PC-3 (cell line): Measurements from ENCODE around the gene PTPRN2. TPM values are rescaled to one million over a fixed set of nuclear protein-coding genes. Genes with fewer than 3 reads are reported as not detected.

ENCODE experiments used
- ATAC-seq: fragments of 200-7000 bp; cut with Tn5 transposase; 2 replicates; pipeline ENCODE4 v1.9.1; 2020; ENCODE audit warnings: mild to moderate bottlenecking, moderate library complexity
- BruUV-seq: library from RNA; stranded (reverse); fragments of 400-500 nt; replicated peaks from 2 replicates; lab custom pipeline; 2021; lab: Mats Ljungman, UMichigan
- CTCF ChIA-PET: fragments of 300-600 bp; sonication (Branson Sonifier 250); formaldehyde crosslinking; loops from one replicate; lab custom pipeline; 2022; ENCODE audit warnings: antibody characterized with exemption; lab: Charles Lee
- POLR2A ChIA-PET: fragments of 300-600 bp; sonication (Branson Sonifier 250); formaldehyde crosslinking; loops from one replicate; lab custom pipeline; 2022; ENCODE audit warnings: antibody characterized with exemption; ENCODE audit not compliant: unreplicated experiment; lab: Charles Lee
- DNase-seq: peaks from one replicate; pipeline ENCODE4 v3.0.0-alpha.2; 2015
- H2AFZ ChIP-seq: fragments of 300-600 bp; sonication (generic); 2 replicates; pipeline ENCODE4 v1.6.0; 2016; ENCODE audit warnings: antibody characterized with exemption, low read length
- H3F3A ChIP-seq: fragments of 300-600 bp; sonication (generic); one replicate; pipeline ENCODE4 v1.6.0; 2017; ENCODE audit warnings: antibody characterized with exemption, low read length, control low read depth, mild to moderate bottlenecking; ENCODE audit not compliant: unreplicated experiment
- H3K27ac ChIP-seq: fragments of 300-600 bp; sonication (generic); 2 replicates; pipeline ENCODE4 v1.5.1; 2016; ENCODE audit warnings: mild to moderate bottlenecking, low read length
- H3K27me3 ChIP-seq: fragments of 300-600 bp; sonication (generic); 2 replicates; pipeline ENCODE4 v1.6.1; 2016; ENCODE audit warnings: low read length, mixed read lengths
- H3K36me3 ChIP-seq: fragments of 300-600 bp; sonication (generic); 2 replicates; pipeline ENCODE4 v1.6.1; 2016; ENCODE audit warnings: low read depth, mixed run types, low read length, mixed read lengths
- H3K4me1 ChIP-seq: fragments of 300-600 bp; sonication (generic); 2 replicates; pipeline ENCODE4 v1.5.1; 2016; ENCODE audit warnings: low read length; ENCODE audit not compliant: insufficient read depth
- H3K4me2 ChIP-seq: fragments of 300-600 bp; sonication (generic); 2 replicates; pipeline ENCODE4 v1.6.0; 2016; ENCODE audit warnings: low read length
- H3K4me3 ChIP-seq: fragments of 300-600 bp; sonication (generic); 2 replicates; pipeline ENCODE4 v1.5.1; 2016; ENCODE audit warnings: mild to moderate bottlenecking, low read length, mixed read lengths
- H3K79me2 ChIP-seq: fragments of 300-600 bp; sonication (generic); 2 replicates; pipeline ENCODE4 v1.6.1; 2017; ENCODE audit warnings: low read length, mixed read lengths
- H3K9ac ChIP-seq: fragments of 300-600 bp; sonication (generic); 2 replicates; pipeline ENCODE4 v1.6.0; 2016; ENCODE audit warnings: mild to moderate bottlenecking, low read length
- H3K9me2 ChIP-seq: fragments of 300-600 bp; sonication (generic); replicated peaks from 2 replicates; pipeline ENCODE4 v1.6.1; 2016; ENCODE audit warnings: mixed run types, low read length, mixed read lengths
- H3K9me3 ChIP-seq: fragments of 300-600 bp; sonication (generic); 2 replicates; pipeline ENCODE4 v1.6.1; 2016; ENCODE audit warnings: low read length, mixed read lengths
- H4K20me1 ChIP-seq: fragments of 300-600 bp; sonication (generic); 2 replicates; pipeline ENCODE4 v1.6.1; 2016; ENCODE audit warnings: low read length, mixed read lengths
- EZH2 ChIP-seq: fragments of 300-600 bp; sonication (generic); IDR thresholded peaks from one replicate; pipeline ENCODE4 v1.6.1; 2017; ENCODE audit warnings: antibody characterized with exemption, mild to moderate bottlenecking, low read length; ENCODE audit not compliant: unreplicated experiment
- EZH2phosphoT487 ChIP-seq: fragments of 300-600 bp; sonication (generic); IDR thresholded peaks from 2 replicates; pipeline ENCODE4 v1.6.1; 2018; ENCODE audit warnings: mild to moderate bottlenecking, antibody characterized with exemption, low read length, borderline replicate concordance
- intact Hi-C: fragments of 100-400 bp; cut with micrococcal nuclease; formaldehyde crosslinking; loops from 2 replicates; pipeline ENCODE4 v1.9.0; 2023
- total RNA-seq: library from RNA; depleted of rRNA; stranded (reverse); fragments of >200 nt; gene quantifications from 2 replicates; pipeline ENCODE4 v1.2.3, GENCODE V29; 2014
- TF ChIP-seq, protein P1 (sequence below): fragments of 300-600 bp; sonication (generic); conservative IDR thresholded peaks from 2 replicates; pipeline ENCODE4 v1.5.1; 2017; ENCODE audit warnings: antibody characterized with exemption, low read depth, mild to moderate bottlenecking, low read length

PTPRN2 gene
- total RNA-seq, 1 experiment from 2014 or later = 3.2 TPM

DNA sequence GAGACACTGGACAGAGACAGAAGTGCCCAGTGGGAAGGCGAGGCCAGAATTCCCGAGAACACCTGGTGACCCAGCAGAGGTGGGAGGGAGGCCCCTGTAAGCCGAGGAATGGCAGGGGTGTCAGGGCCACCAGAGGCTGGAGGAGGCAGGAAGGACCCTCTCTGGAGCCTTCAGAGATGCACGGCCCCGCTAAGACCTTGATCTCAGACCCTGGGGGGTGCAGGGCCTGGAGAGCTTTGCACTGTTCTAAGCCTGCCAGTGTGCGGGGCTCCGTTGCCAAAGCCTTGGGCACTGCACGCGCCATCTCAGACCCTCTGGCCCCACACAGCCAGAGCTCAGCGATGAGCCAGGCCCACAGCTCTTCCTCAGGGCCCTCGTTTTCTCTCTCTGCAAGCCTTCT lies 557.1 kb downstream of the PTPRN2 start:
- H3K9me2 ChIP-seq = no peaks in the 10 kb centered on the region
- DNase-seq (no peak), ATAC-seq (no peak)
- H3K9me3 ChIP-seq = no peaks in the 10 kb centered on the region
- H3K4me2 ChIP-seq = no peak overlapping the region
- ChIA-PET CTCF (no interaction called here), POLR2A (no interaction called here)
- no peak overlapping the region for H2AFZ ChIP-seq
- H3F3A ChIP-seq = no peaks in the 10 kb centered on the region
- H3K27me3 ChIP-seq = peaks cover 9% of the 10 kb centered on the region; the same call in 1 of the 2 replicates
- intact Hi-C loops = no loop called here
- H3K4me1 ChIP-seq = no peaks in the 10 kb centered on the region
- no peaks in the 10 kb centered on the region for H3K79me2 ChIP-seq
- no peak overlapping the region for H3K27ac ChIP-seq
- no peak overlapping the region for H3K4me3 ChIP-seq
- TF ChIP-seq, protein P1, sequence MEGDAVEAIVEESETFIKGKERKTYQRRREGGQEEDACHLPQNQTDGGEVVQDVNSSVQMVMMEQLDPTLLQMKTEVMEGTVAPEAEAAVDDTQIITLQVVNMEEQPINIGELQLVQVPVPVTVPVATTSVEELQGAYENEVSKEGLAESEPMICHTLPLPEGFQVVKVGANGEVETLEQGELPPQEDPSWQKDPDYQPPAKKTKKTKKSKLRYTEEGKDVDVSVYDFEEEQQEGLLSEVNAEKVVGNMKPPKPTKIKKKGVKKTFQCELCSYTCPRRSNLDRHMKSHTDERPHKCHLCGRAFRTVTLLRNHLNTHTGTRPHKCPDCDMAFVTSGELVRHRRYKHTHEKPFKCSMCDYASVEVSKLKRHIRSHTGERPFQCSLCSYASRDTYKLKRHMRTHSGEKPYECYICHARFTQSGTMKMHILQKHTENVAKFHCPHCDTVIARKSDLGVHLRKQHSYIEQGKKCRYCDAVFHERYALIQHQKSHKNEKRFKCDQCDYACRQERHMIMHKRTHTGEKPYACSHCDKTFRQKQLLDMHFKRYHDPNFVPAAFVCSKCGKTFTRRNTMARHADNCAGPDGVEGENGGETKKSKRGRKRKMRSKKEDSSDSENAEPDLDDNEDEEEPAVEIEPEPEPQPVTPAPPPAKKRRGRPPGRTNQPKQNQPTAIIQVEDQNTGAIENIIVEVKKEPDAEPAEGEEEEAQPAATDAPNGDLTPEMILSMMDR = no peak
- TF ChIP-seq EZH2phosphoT487 = no peak
- TF ChIP-seq EZH2 = no peak
- H3K9ac ChIP-seq = no peak overlapping the region
- no peaks in the 10 kb centered on the region for H4K20me1 ChIP-seq
- H3K36me3 ChIP-seq = no peaks in the 10 kb centered on the region
- BruUV-seq = no TSS peak

DNA sequence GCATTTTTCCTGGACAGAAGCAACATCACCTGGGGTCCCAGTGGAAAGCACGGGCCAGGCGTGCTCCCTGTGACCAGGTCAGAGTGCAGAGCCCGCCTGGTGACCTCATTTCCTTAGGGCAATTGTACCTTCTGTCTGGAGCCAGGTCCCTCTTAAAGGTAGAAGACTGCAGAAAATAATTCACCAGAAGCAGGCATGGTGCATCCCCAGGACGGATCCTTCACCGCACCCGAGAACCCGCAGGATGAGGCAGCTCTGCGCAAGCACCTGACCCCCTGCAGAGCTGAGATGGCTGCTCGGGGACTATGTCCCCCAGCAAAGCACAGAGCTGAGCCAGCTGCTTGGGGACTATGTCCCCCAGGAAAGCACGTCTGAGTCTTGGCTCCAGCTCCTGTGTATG lies 557.6 kb downstream of the PTPRN2 start:
- Histone ChIP-seq H3K9me3 (no peaks in the 10 kb centered on the region), H3K27ac (no peak overlapping the region), H3K27me3 (peaks cover 9% of the 10 kb centered on the region; the same call in 1 of the 2 replicates), H3K79me2 (no peaks in the 10 kb centered on the region), H3K4me1 (no peaks in the 10 kb centered on the region), H2AFZ (no peak overlapping the region), H3K9me2 (no peaks in the 10 kb centered on the region), H3K36me3 (no peaks in the 10 kb centered on the region), H3F3A (no peaks in the 10 kb centered on the region), H3K9ac (no peak overlapping the region), H3K4me2 (no peak overlapping the region), H3K4me3 (no peak overlapping the region), H4K20me1 (no peaks in the 10 kb centered on the region)
- TF ChIP-seq EZH2phosphoT487 (no peak), EZH2 (no peak)
- TF ChIP-seq, protein P1 = no peak
- ATAC-seq (no peak), DNase-seq (no peak)
- ChIA-PET POLR2A (no interaction called here), CTCF (no interaction called here)
- intact Hi-C loops = no loop called here
- BruUV-seq = no TSS peak

DNA sequence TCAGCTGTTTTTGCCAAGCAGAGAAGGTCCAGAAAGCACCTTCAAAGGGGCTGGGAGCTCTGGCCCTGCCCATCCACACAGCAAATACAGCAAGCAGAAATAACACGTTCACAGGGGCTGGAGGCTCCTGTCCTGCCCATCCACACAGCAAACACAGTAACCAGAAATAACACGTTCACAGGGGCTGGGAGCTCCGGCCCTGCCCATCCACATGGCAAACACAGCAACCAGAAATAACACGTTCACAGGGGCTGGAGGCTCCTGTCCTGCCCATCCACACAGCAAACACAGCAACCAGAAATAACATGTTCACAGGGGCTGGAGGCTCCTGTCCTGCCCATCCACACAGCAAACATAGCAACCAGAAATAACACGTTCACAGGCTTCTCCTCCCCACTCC lies 558.1 kb downstream of the PTPRN2 start:
- no peaks in the 10 kb centered on the region for H3K9me3 ChIP-seq
- CTCF ChIA-PET = no interaction called here
- ATAC-seq (no peak), DNase-seq (no peak)
- intact Hi-C loops = no loop called here
- no peak overlapping the region for H2AFZ ChIP-seq
- TF ChIP-seq EZH2 = no peak
- no peak for TF ChIP-seq EZH2phosphoT487
- TF ChIP-seq, protein P1 = no peak
- H3K36me3 ChIP-seq = no peaks in the 10 kb centered on the region
- POLR2A ChIA-PET = no interaction called here
- H3K27me3 ChIP-seq = peaks cover 9% of the 10 kb centered on the region; the same call in 1 of the 2 replicates
- no TSS peak for BruUV-seq
- H3F3A ChIP-seq = no peaks in the 10 kb centered on the region
- H3K79me2 ChIP-seq = no peaks in the 10 kb centered on the region
- no peak overlapping the region for H3K4me3 ChIP-seq
- no peak overlapping the region for H3K4me2 ChIP-seq
- H3K27ac ChIP-seq = no peak overlapping the region
- no peaks in the 10 kb centered on the region for H3K4me1 ChIP-seq
- H3K9ac ChIP-seq = no peak overlapping the region
- no peaks in the 10 kb centered on the region for H4K20me1 ChIP-seq
- H3K9me2 ChIP-seq = no peaks in the 10 kb centered on the region
